AG09309 (cell line): ENCODE results near the gene PEX1.

Experiments used
- DNase-seq: peaks from one replicate; pipeline ENCODE4 v3.0.0-alpha.2; 2010; ENCODE audit warnings: low read depth
- H3K4me3 ChIP-seq: 2 replicates; pipeline ENCODE4 v1.5.1; 2011; ENCODE audit warnings: mild to moderate bottlenecking, low read depth, low read length, moderate library complexity; ENCODE audit not compliant: control insufficient read depth
- CTCF ChIP-seq: IDR thresholded peaks from 2 replicates; pipeline ENCODE4 v1.5.1; 2011; ENCODE audit warnings: mild to moderate bottlenecking, low read depth, low read length, inconsistent platforms; ENCODE audit not compliant: insufficient read depth, control insufficient read depth; ENCODE audit errors: missing control alignments

The PEX1 gene

GRCh38 chr7:92527300-92528187, 776 bp downstream of the PEX1 start:
- H3K4me3 ChIP-seq, result peak overlapping the region; percentile 76
- peak; percentile 6 for TF ChIP-seq CTCF
- DNase-seq, result no peak

- no peak for TF ChIP-seq CTCF
- DNase-seq, result no peak
- no peak overlapping the region for H3K4me3 ChIP-seq
Observed at GRCh38 chr7:92523110-92523509, 5.2 kb downstream of the PEX1 start.

GRCh38 chr7:92520024-92520423, 8.3 kb downstream of the PEX1 start:
- no peak overlapping the region for H3K4me3 ChIP-seq
- DNase-seq, result no peak
- TF ChIP-seq CTCF, result no peak

GRCh38 chr7:92517631-92518030, 10.7 kb downstream of the PEX1 start:
- peak; percentile 20 for DNase-seq
- no peak for TF ChIP-seq CTCF
- no peak overlapping the region for H3K4me3 ChIP-seq

GRCh38 chr7:92513167-92513902, 15.0 kb downstream of the PEX1 start:
- H3K4me3 ChIP-seq, result no peak overlapping the region
- TF ChIP-seq CTCF, result no peak
- DNase-seq, result no peak

GRCh38 chr7:92508946-92509345, 19.4 kb downstream of the PEX1 start:
- no peak for DNase-seq
- H3K4me3 ChIP-seq, result no peak overlapping the region
- no peak for TF ChIP-seq CTCF
